Type B pancreatic cell (in vitro differentiated cells): ENCODE results near the gene CARHSP1. TPM values are rescaled to one million over a fixed set of nuclear protein-coding genes. Genes with fewer than 3 reads are reported as not detected.
"Not testable (repeated sequence)": the region's sequence is repeated elsewhere in the genome, so short reads cannot be mapped to it uniquely, and the experiment has no call there.

Experiments
- DNase-seq: peaks from one replicate; pipeline ENCODE4 v3.0.0; 2021; ENCODE audit warnings: mixed read lengths; ENCODE audit not compliant: unreplicated experiment; ENCODE audit errors: extremely low spot score
- H3K27ac Mint-ChIP-seq: 2 replicates; pipeline ENCODE4 v1.8.0; 2021; ENCODE audit warnings: mild to moderate bottlenecking, mixed read lengths
- H3K27me3 Mint-ChIP-seq: 2 replicates; pipeline ENCODE4 v1.8.0; 2021; ENCODE audit warnings: mixed read lengths
- H3K36me3 Mint-ChIP-seq: 2 replicates; pipeline ENCODE4 v1.8.0; 2021; ENCODE audit warnings: mixed read lengths
- H3K4me1 Mint-ChIP-seq: one replicate; pipeline ENCODE4 v1.8.0; 2021; ENCODE audit warnings: mixed read lengths; ENCODE audit not compliant: unreplicated experiment
- H3K4me3 Mint-ChIP-seq: 2 replicates; pipeline ENCODE4 v1.8.0; 2021; ENCODE audit warnings: mild to moderate bottlenecking, mixed read lengths
- H3K9me3 Mint-ChIP-seq: 2 replicates; pipeline ENCODE4 v1.8.0; 2021; ENCODE audit warnings: mixed read lengths
- CTCF ChIP-seq: fragments of 200-600 bp; sonication (generic); conservative IDR thresholded peaks from 2 replicates; pipeline ENCODE4 v1.5.0; 2021; ENCODE audit warnings: antibody characterized with exemption, mild to moderate bottlenecking
- long read RNA-seq: library from polyadenylated mRNA; unstranded; transcript quantifications from one replicate; pipeline ENCODE4 v2.0.0, GENCODE V29; 2020
- total RNA-seq: library from RNA; stranded (reverse); gene quantifications from 2 replicates; pipeline ENCODE4 v1.2.1, GENCODE V29; 2021; ENCODE audit warnings: low replicate concordance

CARHSP1 gene
- 84.6 and 88.0 TPM in 2 replicates for total RNA-seq
- long read RNA-seq, partial matches to known transcripts = 1 of 21 reads
- long read RNA-seq, other reads (novel, unspliced or antisense) = 14 of 21 reads

GRCh38 chr16:8868416-8869211, at the start of gene CARHSP1:
Gene CARHSP1, minus strand, starts transcription at chr16:8869006. Its CDS starts 9,678 bp downstream, at chr16:8859328.
- H3K9me3 Mint-ChIP-seq = no peaks in the 10 kb centered on the region
- H3K4me1 Mint-ChIP-seq = peaks cover 44% of the 10 kb centered on the region
- peak within 1 kb of the TSS; percentile 95 for H3K4me3 Mint-ChIP-seq
- no peaks in the 10 kb centered on the region for H3K27me3 Mint-ChIP-seq
- DNase-seq = peak; percentile 88
- no peak for TF ChIP-seq CTCF
- H3K36me3 Mint-ChIP-seq = no peaks in the 10 kb centered on the region
- peak within 1 kb of the TSS; percentile 97 for H3K27ac Mint-ChIP-seq

GRCh38 chr16:8917336-8917735, 48.5 kb upstream of the CARHSP1 start:
- Mint-ChIP-seq H3K36me3 (peaks cover 38% of the 10 kb centered on the region), H3K4me1 (peaks cover 11% of the 10 kb centered on the region)
- not testable (repeated sequence) for H3K9me3 Mint-ChIP-seq, H3K27me3 Mint-ChIP-seq, DNase-seq, H3K27ac Mint-ChIP-seq, H3K4me3 Mint-ChIP-seq

GRCh38 chr16:8916541-8917225, 47.9 kb upstream of the CARHSP1 start:
- H3K9me3 Mint-ChIP-seq = no peaks in the 10 kb centered on the region
- no peak for TF ChIP-seq CTCF
- DNase-seq = no peak
- H3K27ac Mint-ChIP-seq = no peak overlapping the region
- peaks cover 38% of the 10 kb centered on the region for H3K36me3 Mint-ChIP-seq
- H3K4me3 Mint-ChIP-seq = no peak overlapping the region
- H3K4me1 Mint-ChIP-seq = peaks cover 11% of the 10 kb centered on the region
- H3K27me3 Mint-ChIP-seq = no peaks in the 10 kb centered on the region

GRCh38 chr16:8915722-8916301, 47.0 kb upstream of the CARHSP1 start:
- no peak for DNase-seq
- Mint-ChIP-seq H3K27ac (no peak overlapping the region), H3K36me3 (peaks cover 31% of the 10 kb centered on the region), H3K27me3 (no peaks in the 10 kb centered on the region), H3K4me3 (no peak overlapping the region), H3K4me1 (peaks cover 11% of the 10 kb centered on the region), H3K9me3 (no peaks in the 10 kb centered on the region)
- TF ChIP-seq CTCF = no peak

GRCh38 chr16:8914098-8914497, 45.3 kb upstream of the CARHSP1 start:
- Mint-ChIP-seq H3K4me1 (peaks cover 11% of the 10 kb centered on the region), H3K27ac (peak overlapping the region; percentile 53), H3K27me3 (no peaks in the 10 kb centered on the region), H3K36me3 (peaks cover 22% of the 10 kb centered on the region), H3K4me3 (no peak overlapping the region), H3K9me3 (no peaks in the 10 kb centered on the region)
- TF ChIP-seq CTCF = no peak
- DNase-seq = no peak
